GM21619 (cell line): ENCODE measurements around the gene YPEL2.
"Not testable (repeated sequence)": the region's sequence is repeated elsewhere in the genome, so short reads cannot be mapped to it uniquely, and the experiment has no call there.

Source experiments
- ATAC-seq: cut with Tn5 transposase; IDR thresholded peaks from one replicate; pipeline ENCODE4 v1.9.1; 2021; ENCODE audit not compliant: unreplicated experiment

Gene YPEL2

GRCh38 chr17:59331129-59331928, at the start of gene YPEL2:
Gene YPEL2, plus strand, starts transcription at chr17:59331655. Its CDS starts 21,755 bp downstream, at chr17:59353410.
- peak; percentile 86 for ATAC-seq

GRCh38 chr17:59284317-59284716, 47.1 kb upstream of the YPEL2 start:
- no peak for ATAC-seq

GRCh38 chr17:59287452-59287851, 44.0 kb upstream of the YPEL2 start:
- ATAC-seq = no peak

- no peak for ATAC-seq
These were observed 43.6 kb upstream of the YPEL2 start for GRCh38 chr17:59287891-59288290.

- no peak for ATAC-seq
These were observed 41.5 kb upstream of the YPEL2 start for GRCh38 chr17:59289981-59290301.

- ATAC-seq = not testable (repeated sequence)
These were observed 41.0 kb upstream of the YPEL2 start for GRCh38 chr17:59290302-59290998.

- ATAC-seq = no peak
These were observed 39.3 kb upstream of the YPEL2 start for GRCh38 chr17:59292174-59292523.

GRCh38 chr17:59296190-59296589, 35.3 kb upstream of the YPEL2 start:
- no peak for ATAC-seq

- ATAC-seq = no peak
These were observed 32.9 kb upstream of the YPEL2 start for GRCh38 chr17:59298521-59298920.

- no peak for ATAC-seq
These were observed 31.9 kb upstream of the YPEL2 start for GRCh38 chr17:59299400-59300092.

- ATAC-seq = no peak
These were observed 30.5 kb upstream of the YPEL2 start for GRCh38 chr17:59300941-59301340.

- no peak for ATAC-seq
These were observed 26.6 kb upstream of the YPEL2 start for GRCh38 chr17:59304811-59305210.

GRCh38 chr17:59310263-59310920, 21.1 kb upstream of the YPEL2 start:
- ATAC-seq = no peak

- ATAC-seq = peak; percentile 65
These were observed 20.4 kb upstream of the YPEL2 start for GRCh38 chr17:59311051-59311468.

GRCh38 chr17:59311521-59311920, 19.9 kb upstream of the YPEL2 start:
- ATAC-seq = not testable (repeated sequence)

- ATAC-seq = no peak
These were observed 15.6 kb upstream of the YPEL2 start for GRCh38 chr17:59315866-59316265.

- no peak for ATAC-seq
These were observed 4.1 kb upstream of the YPEL2 start for GRCh38 chr17:59327121-59327980.

- no peak for ATAC-seq
These were observed 3.5 kb upstream of the YPEL2 start for GRCh38 chr17:59327981-59328290.

GRCh38 chr17:59328601-59329000, 2.9 kb upstream of the YPEL2 start:
- no peak for ATAC-seq

GRCh38 chr17:59329176-59330052, 2.0 kb upstream of the YPEL2 start:
- peak; percentile 36 for ATAC-seq
